ENCODE measurements around the gene TMEM164. TPM values are rescaled to one million over a fixed set of nuclear protein-coding genes. Genes with fewer than 3 reads are reported as not detected.

TMEM164 gene
- total and polyA plus RNA-seq, 2 of the 4 experiments (the other 2 are of a cell fraction): 6.3 to 7.1 TPM

GRCh38 chrX:109958266-109958665 is 44.6 kb upstream of the TMEM164 start:
- Histone ChIP-seq H3K36me3 (ENCODE audit: control insufficient read depth, insufficient read depth, low read length) (no peaks in the 10 kb centered on the region), H3K4me1 (ENCODE audit: control insufficient read depth, insufficient read depth, low read length) (no peaks in the 10 kb centered on the region), H2AK5ac (ENCODE audit: low read depth, low read length) (no peak overlapping the region), H2AK9ac (replicated peaks; ENCODE audit: low read depth, low read length, poor library complexity) (no peak overlapping the region), H4K20me1 (ENCODE audit: insufficient read depth, low read length) (no peaks in the 10 kb centered on the region), H3K18ac (ENCODE audit: low read depth, low read length) (no peak overlapping the region), H2AFZ (replicated peaks; ENCODE audit: low read length, poor library complexity) (no peak overlapping the region), H4K5ac (ENCODE audit: low read depth, low read length) (no peak overlapping the region), H2BK120ac (ENCODE audit: low read depth, low read length) (no peak overlapping the region), H2BK5ac (ENCODE audit: low read depth, low read length, poor library complexity, severe bottlenecking) (no peak overlapping the region), H3K56ac (ENCODE audit: extremely low read depth, insufficient read depth, low read length) (no peak overlapping the region), H3K27ac (ENCODE audit: insufficient read depth, low read length) (no peak overlapping the region), H2BK15ac (ENCODE audit: low read depth, low read length) (no peak overlapping the region), H3K4me2 (ENCODE audit: low read depth, low read length) (no peak overlapping the region), H3K9me3 (ENCODE audit: control insufficient read depth, insufficient read depth, low read length) (no peaks in the 10 kb centered on the region), H3K9ac (ENCODE audit: low read depth, low read length) (no peak overlapping the region), H4K8ac (ENCODE audit: low read depth in 2 of 2, low read length in 2 of 2) (no peak overlapping the region), H2BK20ac (ENCODE audit: low read depth, low read length) (no peak overlapping the region), H3K4ac (ENCODE audit: low read depth, low read length) (no peak overlapping the region), H3K9me1 (ENCODE audit: insufficient read depth, low read length) (no peaks in the 10 kb centered on the region), H4K91ac (ENCODE audit: insufficient read depth, low read depth, low read length) (no peak overlapping the region), H3K23ac (ENCODE audit: low read depth, low read length) (no peak overlapping the region), H3K4me3 (ENCODE audit: insufficient read depth, low read depth, low read length) (no peak overlapping the region), H3K79me1 (ENCODE audit: low read depth in 1 of 2, low read length in 2 of 2) (no peaks in the 10 kb centered on the region), H3K14ac (replicated peaks; ENCODE audit: low read depth, low read length) (no peak overlapping the region), H3K27me3 (ENCODE audit: control insufficient read depth, insufficient read depth, low read length) (peaks cover 8% of the 10 kb centered on the region)
- ATAC-seq (ENCODE audit: low read depth): no peak
- no TSS peak for BruUV-seq (replicated peaks)
- dilution Hi-C loops (cut with HindIII; ENCODE audit: low sequenced_read_pairs, unreplicated experiment) (no loop called here), intact Hi-C loops (cut with micrococcal nuclease) (no loop called here), in situ Hi-C loops (cut with MboI; ENCODE audit: low sequenced_read_pairs) (no loop called here)
- no peak for DNase-seq
- TF ChIP-seq MXI1 (IDR thresholded peaks at IDR 0.05; ENCODE audit: borderline replicate concordance, low read depth, low read length) (no peak), RCOR1 (IDR thresholded peaks at IDR 0.05; ENCODE audit: insufficient replicate concordance, low read length) (no peak), CEBPB (IDR thresholded peaks at IDR 0.05; ENCODE audit: low read depth, low read length) (no peak), MAFK (IDR thresholded peaks at IDR 0.05; ENCODE audit: low read depth, low read length) (no peak), USF2 (IDR thresholded peaks at IDR 0.05; ENCODE audit: low read depth, low read length) (no peak), SMC3 (IDR thresholded peaks at IDR 0.05; ENCODE audit: low read depth, low read length) (no peak), NFE2L2 (IDR thresholded peaks at IDR 0.05; ENCODE audit: low read depth, low read length) (no peak), CHD1 (IDR thresholded peaks at IDR 0.05; ENCODE audit: low read depth, low read length) (no peak), CTCF (conservative IDR thresholded peaks at IDR 0.05; ENCODE audit: low read depth, low read length) (no peak)
- POLR2A ChIA-PET (ENCODE audit: unreplicated experiment): no interaction called here
- CTCF ChIA-PET: no interaction called here

Measured in IMR-90 (cell line).